Measurements from ENCODE around the gene MSANTD2.

Gene MSANTD2

DNA sequence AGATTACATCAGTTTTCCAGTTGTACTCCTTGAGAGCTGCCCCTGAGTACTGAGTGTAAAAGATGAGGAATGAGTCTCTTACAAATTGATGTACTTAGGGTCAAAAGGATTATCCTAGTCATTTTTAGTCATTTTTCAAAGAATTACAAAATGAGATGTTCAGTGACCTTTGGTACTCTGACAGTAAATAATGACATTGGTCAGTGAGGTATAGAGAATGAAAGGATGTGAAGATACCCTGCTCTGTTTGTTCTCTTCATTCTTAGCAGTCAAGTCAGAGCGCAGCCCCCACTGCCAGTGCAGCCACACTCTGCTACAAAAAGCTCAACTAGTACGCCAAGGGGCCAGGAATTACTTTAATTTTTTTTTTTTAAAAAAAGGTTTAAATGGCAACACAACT, 34.0 kb downstream of the MSANTD2 start:
- DNase-seq (ENCODE audit: low read depth): no peak
- no peak overlapping the region for H3K4me3 ChIP-seq (ENCODE audit: control insufficient read depth, low read depth, low read length)
- TF ChIP-seq, protein P1, sequence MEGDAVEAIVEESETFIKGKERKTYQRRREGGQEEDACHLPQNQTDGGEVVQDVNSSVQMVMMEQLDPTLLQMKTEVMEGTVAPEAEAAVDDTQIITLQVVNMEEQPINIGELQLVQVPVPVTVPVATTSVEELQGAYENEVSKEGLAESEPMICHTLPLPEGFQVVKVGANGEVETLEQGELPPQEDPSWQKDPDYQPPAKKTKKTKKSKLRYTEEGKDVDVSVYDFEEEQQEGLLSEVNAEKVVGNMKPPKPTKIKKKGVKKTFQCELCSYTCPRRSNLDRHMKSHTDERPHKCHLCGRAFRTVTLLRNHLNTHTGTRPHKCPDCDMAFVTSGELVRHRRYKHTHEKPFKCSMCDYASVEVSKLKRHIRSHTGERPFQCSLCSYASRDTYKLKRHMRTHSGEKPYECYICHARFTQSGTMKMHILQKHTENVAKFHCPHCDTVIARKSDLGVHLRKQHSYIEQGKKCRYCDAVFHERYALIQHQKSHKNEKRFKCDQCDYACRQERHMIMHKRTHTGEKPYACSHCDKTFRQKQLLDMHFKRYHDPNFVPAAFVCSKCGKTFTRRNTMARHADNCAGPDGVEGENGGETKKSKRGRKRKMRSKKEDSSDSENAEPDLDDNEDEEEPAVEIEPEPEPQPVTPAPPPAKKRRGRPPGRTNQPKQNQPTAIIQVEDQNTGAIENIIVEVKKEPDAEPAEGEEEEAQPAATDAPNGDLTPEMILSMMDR (conservative IDR thresholded peaks at IDR 0.05; ENCODE audit: control insufficient read depth, insufficient read depth, low read depth, low read length): no peak

DNA sequence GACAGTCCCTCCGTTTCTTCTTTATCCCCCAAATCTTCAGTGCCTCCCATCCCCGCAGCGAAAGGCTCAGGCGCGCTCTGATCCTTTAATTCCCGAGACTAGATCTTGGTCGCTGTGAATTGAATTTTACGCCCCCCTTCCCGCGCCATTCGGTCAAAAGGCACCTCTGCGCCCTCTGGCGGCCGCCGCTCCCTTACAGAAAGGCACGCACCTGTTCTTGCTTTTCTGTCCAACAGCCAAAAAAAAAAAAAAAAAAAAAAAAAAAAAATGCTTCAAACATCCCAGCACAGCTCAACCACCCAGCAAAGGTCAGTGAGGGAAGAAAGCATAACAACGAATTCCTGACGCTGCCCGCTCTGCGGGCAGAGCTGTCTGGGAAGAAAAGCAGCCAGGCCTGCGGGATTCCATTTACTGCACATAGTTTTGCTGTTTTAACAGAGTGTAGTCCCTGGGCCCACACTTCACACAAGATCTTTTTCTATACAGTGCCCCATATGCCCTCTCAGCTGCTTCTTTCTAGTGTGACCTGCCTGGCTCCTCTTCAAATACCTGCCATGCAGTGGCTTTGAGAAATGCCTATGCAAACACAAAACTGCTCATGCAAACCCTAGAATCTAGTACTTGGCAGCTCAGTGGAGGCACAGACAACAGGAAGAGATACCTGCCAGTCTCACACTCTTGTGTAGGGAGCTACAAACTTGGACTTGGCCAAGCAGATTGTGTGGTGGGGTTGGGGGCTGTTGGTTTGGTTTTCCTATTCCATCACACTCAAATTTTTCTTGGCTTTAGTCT, 36.9 kb downstream of the MSANTD2 start:
- H3K4me3 ChIP-seq (ENCODE audit: control insufficient read depth, low read depth, low read length): peak overlapping the region; percentile 32
- peak; percentile 60 for DNase-seq (ENCODE audit: low read depth)
- TF ChIP-seq, protein P1 (conservative IDR thresholded peaks at IDR 0.05; ENCODE audit: control insufficient read depth, insufficient read depth, low read depth, low read length): peak; percentile 65

DNA sequence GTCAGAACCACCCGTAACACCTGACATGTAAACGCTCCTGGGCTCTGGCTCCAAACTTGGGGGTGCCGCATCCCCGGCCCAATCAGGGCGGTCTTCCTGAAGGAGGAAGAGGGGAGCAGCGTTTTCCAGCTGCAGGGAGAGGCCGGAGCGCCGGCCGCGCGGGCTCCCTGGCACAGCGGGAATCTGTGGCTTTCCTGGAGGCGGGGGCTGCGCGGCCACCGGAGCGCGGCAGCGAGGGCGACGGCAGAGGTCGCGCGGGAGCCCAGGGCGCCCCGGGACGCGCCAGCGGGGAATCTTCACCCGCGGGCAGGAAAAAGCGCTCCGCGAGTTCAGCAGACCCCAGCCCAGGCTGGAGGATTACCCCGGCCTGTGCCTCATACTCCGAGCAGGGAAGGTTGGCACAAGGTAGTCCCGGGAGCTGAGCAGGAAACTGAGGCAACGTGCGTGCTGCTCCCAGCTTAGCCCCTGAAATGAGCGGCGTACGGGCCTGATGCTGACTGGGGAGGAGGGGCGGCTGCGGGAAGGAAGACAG, 37.5 kb downstream of the MSANTD2 start:
- TF ChIP-seq, protein P1 (conservative IDR thresholded peaks at IDR 0.05; ENCODE audit: control insufficient read depth, insufficient read depth, low read depth, low read length): no peak
- H3K4me3 ChIP-seq (ENCODE audit: control insufficient read depth, low read depth, low read length): peak overlapping the region; percentile 32
- no peak for DNase-seq (ENCODE audit: low read depth)

DNA sequence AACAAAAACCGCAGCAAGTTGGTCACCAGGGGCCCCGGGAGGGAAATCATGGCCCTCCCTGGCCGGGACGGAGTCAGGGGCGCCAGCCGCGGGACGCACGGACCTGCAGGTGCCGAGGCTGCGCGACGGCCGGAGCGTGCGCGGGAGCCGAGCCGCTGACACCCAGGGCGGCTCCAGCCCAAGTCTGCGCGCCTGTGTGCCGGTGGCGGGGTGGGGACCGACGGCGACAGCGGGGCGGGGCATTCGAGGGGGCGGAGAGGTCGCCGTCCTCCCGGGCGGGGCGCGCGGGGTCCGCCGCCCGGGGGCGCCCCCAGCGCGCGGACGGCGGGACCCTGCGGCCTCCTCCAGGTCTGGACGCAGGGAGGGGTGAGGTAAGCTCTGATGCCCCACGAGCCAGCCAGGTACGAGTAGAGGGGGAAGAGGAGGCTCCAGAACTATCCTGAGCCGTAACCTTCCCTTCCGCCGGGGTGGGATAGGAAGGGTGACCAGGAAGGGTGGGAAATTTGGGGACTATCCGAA, 38.0 kb downstream of the MSANTD2 start, which contains the start of gene ESAM:
Gene ESAM (minus strand): TSS at position 186 of the 519 bp plus-strand sequence. CDS start 136 bp downstream, at position 50.
- peak within 1 kb of the TSS; percentile 32 for H3K4me3 ChIP-seq (ENCODE audit: control insufficient read depth, low read depth, low read length)
- TF ChIP-seq, protein P1 (conservative IDR thresholded peaks at IDR 0.05; ENCODE audit: control insufficient read depth, insufficient read depth, low read depth, low read length): no peak
- no peak for DNase-seq (ENCODE audit: low read depth)

DNA sequence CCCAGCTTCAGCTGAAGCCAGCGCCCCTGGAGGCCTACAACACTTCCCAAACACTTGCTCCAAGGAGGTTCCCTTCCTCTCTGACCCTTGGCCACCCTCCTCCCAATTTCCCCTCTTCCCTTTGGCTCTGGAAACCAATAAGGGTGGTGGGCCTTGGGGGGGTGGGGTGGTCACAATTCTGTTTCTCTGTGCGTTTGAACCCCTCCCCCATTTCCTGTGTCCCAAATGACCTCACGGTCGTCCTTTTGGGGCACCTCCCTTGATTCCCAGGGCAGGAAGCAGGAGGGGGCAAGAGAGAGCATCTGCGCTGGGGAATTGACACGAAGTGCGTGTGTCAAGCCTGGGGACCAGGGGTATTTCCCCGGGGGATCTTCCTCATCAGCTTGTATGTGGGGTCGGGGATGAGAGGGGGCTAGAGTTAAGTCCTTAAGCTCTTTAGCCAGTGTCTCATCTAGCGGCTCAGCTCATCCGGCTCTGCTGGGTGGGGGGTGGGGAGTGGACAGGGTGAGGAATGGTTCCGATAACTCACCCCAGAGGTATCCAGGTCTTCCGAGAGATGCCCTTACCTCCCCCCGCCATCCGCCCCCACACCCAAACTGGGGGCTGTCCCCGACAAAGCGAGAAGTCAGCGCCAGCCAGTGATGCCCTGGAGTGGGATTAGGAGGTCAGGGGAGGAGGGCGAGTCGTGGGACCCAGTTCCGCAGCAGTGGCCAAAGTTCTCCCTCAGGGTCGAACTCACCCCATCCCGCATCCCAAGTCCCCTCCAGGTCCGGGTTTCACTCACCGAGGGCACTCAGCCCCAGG, 38.7 kb downstream of the MSANTD2 start:
- TF ChIP-seq, protein P1 (conservative IDR thresholded peaks at IDR 0.05; ENCODE audit: control insufficient read depth, insufficient read depth, low read depth, low read length): no peak
- H3K4me3 ChIP-seq (ENCODE audit: control insufficient read depth, low read depth, low read length): no peak overlapping the region
- no peak for DNase-seq (ENCODE audit: low read depth)

DNA sequence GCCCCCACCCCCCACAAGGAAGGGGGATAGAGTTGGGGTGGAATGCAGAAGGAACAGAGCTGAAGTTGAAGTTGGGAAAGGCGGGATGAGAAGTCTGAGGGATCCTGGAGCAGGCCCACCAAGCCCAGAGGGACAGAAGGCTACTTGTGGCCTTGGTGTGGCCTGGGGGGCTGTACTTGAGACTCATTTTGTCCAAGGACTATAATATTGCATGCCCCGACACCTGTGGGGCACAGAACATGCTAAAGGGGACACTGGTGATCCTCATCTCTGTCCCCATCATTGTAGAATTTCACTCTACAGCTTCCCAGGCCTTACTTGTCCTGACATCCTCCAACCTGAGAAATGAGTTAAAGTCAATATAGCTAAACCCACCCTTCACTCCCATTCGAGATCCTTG, 39.4 kb downstream of the MSANTD2 start:
- H3K4me3 ChIP-seq (ENCODE audit: control insufficient read depth, low read depth, low read length): no peak overlapping the region
- TF ChIP-seq, protein P1 (conservative IDR thresholded peaks at IDR 0.05; ENCODE audit: control insufficient read depth, insufficient read depth, low read depth, low read length): no peak
- no peak for DNase-seq (ENCODE audit: low read depth)
